Endothelial cell of umbilical vein (primary cell): ENCODE results near the gene ELAPOR2. TPM values are rescaled to one million over a fixed set of nuclear protein-coding genes. Genes with fewer than 3 reads are reported as not detected.

ENCODE experiments used
- BruUV-seq: library from RNA; stranded (reverse); fragments of 400-500 nt; replicated peaks from 2 replicates; lab custom pipeline; 2021; lab: Mats Ljungman, UMichigan
- CTCF ChIA-PET: fragments of 300-600, 350-600 bp; sonication (Branson Sonifier 250); formaldehyde crosslinking; loops from one replicate; lab custom pipeline; 2021; ENCODE audit warnings: antibody characterized with exemption, inconsistent platforms; lab: Charles Lee
- POLR2A ChIA-PET: fragments of 300-600, 350-600 bp; sonication (Branson Sonifier 250); formaldehyde crosslinking; loops from one replicate; lab custom pipeline; 2021; ENCODE audit warnings: antibody characterized with exemption, inconsistent platforms; lab: Charles Lee
- DNase-seq: peaks from one replicate; pipeline ENCODE4 v3.0.0-alpha.2; 2011; ENCODE audit warnings: low read depth, low spot score
- FAIRE-seq: peaks from 2 replicates; lab custom pipeline; 2011; peaks lifted over from hg19 to GRCh38; lab: Jason Lieb, UNC
- H2AFZ ChIP-seq: 2 replicates; pipeline ENCODE4 v1.6.0; 2012; ENCODE audit warnings: low read depth, low read length, control low read depth, inconsistent platforms
- H3K27ac ChIP-seq: 2 replicates; pipeline ENCODE4 v1.5.1; 2011; ENCODE audit warnings: low read depth, mild to moderate bottlenecking, control low read depth, low read length, moderate library complexity; ENCODE audit not compliant: insufficient read depth
- H3K27me3 ChIP-seq, 2 experiments: 2 replicates each; pipeline versions ENCODE4 v1.6.0 to v1.6.1; 2011; ENCODE audit warnings: low read length in 2 of 2, mixed read lengths in 1 of 2; ENCODE audit not compliant: control insufficient read depth in 2 of 2, insufficient read depth in 2 of 2
- H3K36me3 ChIP-seq, 2 experiments: 2 replicates in 1 of 2; 3 replicates in 1 of 2; pipeline ENCODE4 v1.5.1; 2011; ENCODE audit warnings: low read length in 2 of 2, mild to moderate bottlenecking in 1 of 2, moderate library complexity in 1 of 2; ENCODE audit not compliant: control insufficient read depth in 2 of 2, insufficient read depth in 2 of 2; ENCODE audit errors: extremely low read depth in 1 of 2
- H3K4me1 ChIP-seq: 3 replicates; pipeline ENCODE4 v1.5.1; 2011; ENCODE audit warnings: mild to moderate bottlenecking, low read length; ENCODE audit not compliant: control insufficient read depth, insufficient read depth; ENCODE audit errors: extremely low read depth
- H3K4me2 ChIP-seq: 2 replicates; pipeline ENCODE4 v1.6.1; 2011; ENCODE audit warnings: low read length, control low read depth, mixed read lengths; ENCODE audit not compliant: insufficient read depth
- H3K4me3 ChIP-seq, 3 experiments: fragments of 200-600 bp in 1 of 3; sonication (generic), shearing (Covaris generic) in 1 of 3; replicated peaks in 1 of 3; 2 replicates each; pipeline ENCODE4 v1.5.1; 2011 to 2016; ENCODE audit warnings: control low read depth in 3 of 3, low read length in 3 of 3, mild to moderate bottlenecking in 2 of 3, inconsistent platforms in 1 of 3, low read depth in 1 of 3, moderate library complexity in 1 of 3; ENCODE audit not compliant: insufficient read depth in 1 of 3
- H3K79me2 ChIP-seq: 2 replicates; pipeline ENCODE4 v1.6.0; 2012; ENCODE audit warnings: low read length, inconsistent platforms; ENCODE audit not compliant: control insufficient read depth, insufficient read depth
- H3K9ac ChIP-seq: replicated peaks from 2 replicates; pipeline ENCODE3; 2011; ENCODE audit warnings: low read length, control low read depth; ENCODE audit not compliant: insufficient read depth; ENCODE audit errors: extremely low read depth
- H3K9me1 ChIP-seq: replicated peaks from 3 replicates; pipeline ENCODE4 v1.6.0; 2011; ENCODE audit warnings: mild to moderate bottlenecking, low read length; ENCODE audit not compliant: control insufficient read depth, insufficient read depth; ENCODE audit errors: extremely low read depth
- H3K9me3 ChIP-seq: replicated peaks from 2 replicates; pipeline ENCODE4 v1.5.1; 2012; ENCODE audit warnings: low read length, inconsistent platforms; ENCODE audit not compliant: control insufficient read depth, insufficient read depth
- H4K20me1 ChIP-seq: replicated peaks from 2 replicates; pipeline ENCODE3; 2011; ENCODE audit warnings: mild to moderate bottlenecking, low read length; ENCODE audit not compliant: control insufficient read depth, insufficient read depth; ENCODE audit errors: extremely low read depth
- CTCF ChIP-seq, 2 donors: IDR thresholded peaks; 1 replicate in 1 of 2; 2 replicates in 1 of 2; pipeline ENCODE4 v1.5.1; 2011; ENCODE audit warnings: low read length in 2 of 2, mild to moderate bottlenecking in 2 of 2, moderate library complexity in 2 of 2, control low read depth in 1 of 2, inconsistent platforms in 1 of 2, low read depth in 1 of 2; ENCODE audit not compliant: insufficient read depth in 1 of 2; ENCODE audit errors: extremely low read depth in 1 of 2
- EZH2 ChIP-seq: IDR thresholded peaks from 2 replicates; pipeline ENCODE4 v1.6.1; 2012; ENCODE audit warnings: borderline replicate concordance, low read depth, mild to moderate bottlenecking, moderate library complexity, low read length, inconsistent platforms; ENCODE audit not compliant: severe bottlenecking
- FOS ChIP-seq: IDR thresholded peaks from 2 replicates; pipeline ENCODE4 v1.6.1; 2011; ENCODE audit warnings: mild to moderate bottlenecking, low read length, moderate library complexity, borderline replicate concordance; ENCODE audit not compliant: insufficient read depth
- GATA2 ChIP-seq: IDR thresholded peaks from 2 replicates; pipeline ENCODE4 v1.7.0; 2011; ENCODE audit warnings: low read depth, mild to moderate bottlenecking, moderate library complexity, mixed read lengths, low read length; ENCODE audit not compliant: insufficient read length, insufficient read depth
- JUN ChIP-seq: IDR thresholded peaks from 2 replicates; pipeline ENCODE4 v1.6.1; 2011; ENCODE audit warnings: borderline replicate concordance, low read depth; ENCODE audit not compliant: insufficient read length, insufficient read depth
- MYC ChIP-seq: IDR thresholded peaks from one replicate; pipeline ENCODE4 v1.6.1; 2011; ENCODE audit warnings: mild to moderate bottlenecking, low read depth, low read length
- POLR2A ChIP-seq: IDR thresholded peaks from 2 replicates; pipeline ENCODE4 v1.6.1; 2012; ENCODE audit warnings: low read depth, mild to moderate bottlenecking, control low read depth, low read length
- POLR2AphosphoS5 ChIP-seq: IDR thresholded peaks from 2 replicates; pipeline ENCODE4 v1.6.1; 2012; ENCODE audit warnings: low read depth, mild to moderate bottlenecking, control low read depth, low read length, moderate library complexity; ENCODE audit not compliant: insufficient read depth
- dilution Hi-C: fragments of 300-500 bp; cut with MboI; formaldehyde crosslinking; loops from one replicate; pipeline ENCODE4 v1.15.0; 2019; ENCODE audit warnings: low sequenced_read_pairs; ENCODE audit not compliant: extremely low pct_ligation_motif_present
- intact Hi-C: fragments of 100-400 bp; cut with micrococcal nuclease; formaldehyde crosslinking; loops from one replicate; pipeline ENCODE4 v1.10.0; 2022
- polyA plus RNA-seq, 4 experiments: library from polyadenylated mRNA; depleted of rRNA in 3 of 4; stranded (reverse) in 3 of 4; unstranded in 1 of 4; fragments of >200 nt; gene quantifications; 2 replicates each; pipeline versions ENCODE4 v1.2.1 to v1.2.3, GENCODE V29; 2011 to 2012; ENCODE audit warnings: missing spikeins in 1 of 4
- total RNA-seq: library from RNA; stranded (reverse); gene quantifications from 2 replicates; pipeline ENCODE4 v1.2.3, GENCODE V29; 2021
- TF ChIP-seq, protein P1 (sequence below): IDR thresholded peaks from 2 replicates; pipeline ENCODE4 v1.6.1; 2011; ENCODE audit not compliant: insufficient read depth, insufficient read length

ELAPOR2 gene
- total and polyA plus RNA-seq, 2 donors (not counting 3 experiments of a cell fraction or from before 2014, with no cell fraction given): 38.2 to 63.5 TPM

DNA sequence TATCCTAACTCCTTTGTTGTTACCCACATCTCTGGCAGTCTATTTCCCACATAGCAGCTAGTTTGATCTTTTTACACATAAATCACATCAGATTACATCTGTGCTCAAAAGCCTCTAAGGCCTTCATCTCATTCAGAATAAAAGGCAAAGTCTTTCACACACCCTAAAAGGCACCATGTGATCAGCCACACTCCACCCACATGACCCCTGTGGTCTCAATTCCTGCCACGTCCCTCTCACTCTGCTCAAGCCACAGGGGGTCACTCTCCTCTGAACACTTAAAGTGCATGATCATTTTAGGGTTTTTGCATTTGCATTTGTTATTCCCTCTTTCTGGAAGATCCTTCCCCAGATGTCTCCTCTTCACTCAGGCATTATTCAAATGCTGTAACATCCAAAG is 30.8 kb downstream of the ELAPOR2 start:
- dilution Hi-C loops: no loop called here
- DNase-seq: no peak
- intact Hi-C loops: no loop called here
- Histone ChIP-seq H3K4me3 (no peak overlapping the region), H3K4me1 (no peaks in the 10 kb centered on the region), H3K36me3 (no peaks in the 10 kb centered on the region), H3K27ac (no peak overlapping the region), H2AFZ (no peak overlapping the region), H3K27me3 (no peaks in the 10 kb centered on the region), H3K4me2 (no peak overlapping the region), H4K20me1 (peaks cover 4% of the 10 kb centered on the region), H3K9ac (no peak overlapping the region), H3K9me3 (no peaks in the 10 kb centered on the region), H3K9me1 (no peaks in the 10 kb centered on the region), H3K79me2 (peaks cover 3% of the 10 kb centered on the region)
- BruUV-seq: no TSS peak
- CTCF ChIA-PET: no interaction called here
- no peak for TF ChIP-seq FOS
- no peak for TF ChIP-seq GATA2
- TF ChIP-seq, protein P1, sequence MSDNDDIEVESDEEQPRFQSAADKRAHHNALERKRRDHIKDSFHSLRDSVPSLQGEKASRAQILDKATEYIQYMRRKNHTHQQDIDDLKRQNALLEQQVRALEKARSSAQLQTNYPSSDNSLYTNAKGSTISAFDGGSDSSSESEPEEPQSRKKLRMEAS: no peak
- TF ChIP-seq EZH2: no peak
- TF ChIP-seq POLR2A: no peak
- FAIRE-seq: no peak
- POLR2A ChIA-PET: no interaction called here

DNA sequence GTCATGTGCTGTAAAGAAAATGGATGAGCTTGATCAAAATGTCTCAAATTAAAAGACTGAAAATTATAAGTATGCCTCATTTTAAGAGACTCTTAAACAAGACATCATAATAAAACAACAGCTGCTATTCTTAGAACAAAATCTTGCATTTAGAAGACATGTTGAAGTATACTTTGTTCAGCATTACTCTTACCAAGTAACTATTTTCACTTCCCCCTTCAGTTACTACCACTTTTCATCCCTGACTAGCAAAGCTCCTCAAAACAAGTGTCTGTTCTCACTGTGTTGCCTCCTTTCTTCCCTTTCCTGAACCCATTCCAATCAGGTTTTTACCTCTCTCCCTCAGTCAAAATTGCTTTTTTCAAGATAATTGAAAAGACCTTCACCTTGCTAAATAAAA is 31.6 kb downstream of the ELAPOR2 start:
- H3K4me3 ChIP-seq: no peak overlapping the region
- POLR2A ChIA-PET: no interaction called here
- CTCF ChIA-PET: no interaction called here
- no peaks in the 10 kb centered on the region for H3K27me3 ChIP-seq
- TF ChIP-seq JUN (no peak), POLR2A (no peak), FOS (no peak), MYC (no peak), EZH2 (no peak), GATA2 (no peak), CTCF (IDR thresholded peaks at IDR 0.05; ENCODE audit: extremely low read depth in 1 of 2, insufficient read depth in 1 of 2, low read depth in 1 of 2, low read length in 2 of 2) (no peak), POLR2AphosphoS5 (no peak)
- TF ChIP-seq, protein P1: no peak
- no peaks in the 10 kb centered on the region for H3K9me1 ChIP-seq
- H3K36me3 ChIP-seq: no peaks in the 10 kb centered on the region
- no peak overlapping the region for H3K4me2 ChIP-seq
- no peak for FAIRE-seq
- DNase-seq: no peak
- peaks cover 3% of the 10 kb centered on the region for H3K79me2 ChIP-seq
- no peaks in the 10 kb centered on the region for H3K4me1 ChIP-seq
- no peaks in the 10 kb centered on the region for H3K9me3 ChIP-seq
- H4K20me1 ChIP-seq: peaks cover 4% of the 10 kb centered on the region
- BruUV-seq: no TSS peak
- H3K9ac ChIP-seq: no peak overlapping the region
- H2AFZ ChIP-seq: no peak overlapping the region
- no peak overlapping the region for H3K27ac ChIP-seq
- intact Hi-C loops: no loop called here
- dilution Hi-C loops: no loop called here
